ENCODE measurements around the gene ARHGEF39.

ARHGEF39 gene

DNA sequence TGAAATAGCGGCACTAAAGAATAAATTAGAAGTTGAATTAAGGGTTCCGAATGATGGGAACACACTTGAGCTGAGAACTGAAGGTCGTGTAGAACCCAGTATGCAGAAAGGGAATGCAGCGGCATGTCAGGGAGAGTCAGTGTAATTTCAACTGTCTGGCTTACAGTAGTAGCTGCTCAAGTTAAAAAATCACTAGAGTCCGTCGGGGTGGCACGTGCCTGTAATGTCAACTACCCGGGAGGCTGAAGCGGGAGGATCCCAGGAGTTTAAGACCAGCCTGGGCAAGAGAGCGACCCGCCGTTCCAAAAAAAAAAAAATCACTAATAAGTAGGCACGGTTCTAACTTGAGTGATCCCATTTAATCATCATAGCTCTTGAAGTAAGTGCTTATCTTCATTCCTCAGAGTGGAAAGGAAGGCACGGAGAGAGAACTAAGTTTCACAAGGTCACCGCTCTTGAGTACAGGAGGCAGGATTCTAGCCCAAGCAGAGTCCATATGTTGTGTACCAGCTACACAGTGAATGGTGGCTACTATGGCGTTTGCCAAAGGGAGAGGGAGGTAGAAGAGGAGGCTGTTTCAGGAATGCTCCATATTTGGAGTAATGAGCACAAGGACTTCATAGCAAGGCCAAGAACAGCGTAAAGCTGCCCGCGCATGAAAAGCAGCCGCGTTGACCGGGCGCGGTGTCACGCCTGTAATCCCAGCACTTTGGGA, 8.0 kb downstream of the ARHGEF39 start:
- H3K36me3 ChIP-seq = peaks cover 6 to 17% (median 12%) of the 10 kb centered on the region in 11 experiments; a peak in 16 of 22 replicates
- peak overlapping the region; percentile 92 to 98 (median 96) for H3K27ac ChIP-seq
- no peak for TF ChIP-seq Cebpa-rat (IDR thresholded peaks at IDR 0.05)
- H3K9ac ChIP-seq = peak overlapping the region; percentile 84 to 96 (median 91)
- peak overlapping the region; percentile 36 to 88 (median 77); a peak in 18 of 20 replicates for H3K4me3 ChIP-seq
- no peaks in the 10 kb centered on the region for H3K9me3 ChIP-seq (replicated peaks in 1 of 11)
- peaks cover 54 to 70% (median 64%) of the 10 kb centered on the region in 10 experiments for H3K4me1 ChIP-seq
- peak overlapping the region; percentile 74 to 98 (median 92) for H3K4me2 ChIP-seq
- peaks cover 0 to 8% (median 0%) of the 10 kb centered on the region in 11 experiments; a peak in 2 of 22 replicates for H4K20me1 ChIP-seq
- no peaks in the 10 kb centered on the region for H3K27me3 ChIP-seq

DNA sequence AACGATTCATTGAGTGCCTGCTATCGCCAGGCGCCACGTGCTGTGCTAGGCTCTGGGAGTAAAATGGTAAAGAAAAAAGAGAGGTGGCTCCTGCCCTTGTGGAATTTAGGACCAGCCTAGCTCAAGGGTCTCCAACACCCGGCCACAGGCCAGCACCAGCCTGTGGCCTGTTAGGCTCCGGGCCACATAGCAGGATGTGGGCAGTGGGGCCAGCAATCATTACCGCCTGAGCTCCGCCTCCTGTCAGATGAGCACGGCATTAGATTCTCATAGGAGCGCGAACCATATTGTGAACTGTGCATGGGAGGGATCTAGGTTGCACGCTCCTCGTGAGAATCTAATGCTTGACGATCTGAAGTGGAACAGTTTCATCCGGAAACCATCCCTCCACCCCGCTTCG, 8.6 kb downstream of the ARHGEF39 start:
- Histone ChIP-seq H3K27ac (no peak overlapping the region), H3K4me1 (peaks cover 54 to 70% (median 64%) of the 10 kb centered on the region in 10 experiments), H3K27me3 (no peaks in the 10 kb centered on the region), H3K36me3 (peaks cover 6 to 14% (median 12%) of the 10 kb centered on the region in 11 experiments; a peak in 16 of 22 replicates), H3K9me3 (replicated peaks in 1 of 11) (no peaks in the 10 kb centered on the region), H4K20me1 (peaks cover 0 to 8% (median 0%) of the 10 kb centered on the region in 11 experiments; a peak in 2 of 22 replicates), H3K9ac (no peak overlapping the region), H3K4me2 (peak overlapping the region; percentile 26 to 98 (median 92); a peak in 13 of 22 replicates), H3K4me3 (no peak overlapping the region)
- no peak for TF ChIP-seq Cebpa-rat (IDR thresholded peaks at IDR 0.05)

DNA sequence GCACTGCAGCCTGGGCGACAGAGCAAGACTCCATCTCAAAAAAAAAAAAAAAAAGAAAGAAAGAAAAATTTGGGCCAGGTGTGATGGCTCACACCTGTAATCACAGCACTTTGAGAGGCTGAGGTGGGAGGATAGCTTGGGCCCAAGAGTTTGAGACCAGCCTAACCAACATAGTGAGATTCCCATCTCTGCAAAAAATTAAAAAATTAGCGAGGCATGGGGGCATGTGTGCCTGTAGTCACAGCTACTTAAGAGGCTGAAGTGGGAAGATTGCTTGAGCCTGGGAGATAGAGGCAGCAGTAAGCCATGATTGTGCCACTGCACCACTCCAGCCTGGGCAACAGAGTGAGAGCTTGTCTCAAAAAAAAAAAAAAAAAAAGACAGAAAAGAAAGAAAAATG, 11.4 kb downstream of the ARHGEF39 start:
- H3K9me3 ChIP-seq (replicated peaks in 1 of 11) = no peaks in the 10 kb centered on the region
- no peaks in the 10 kb centered on the region for H3K36me3 ChIP-seq
- peak overlapping the region in 3 of 11 experiments; percentile 92 to 97 (median 95); a peak in 5 of 22 replicates for H3K4me2 ChIP-seq
- no peak overlapping the region for H3K4me3 ChIP-seq
- H3K27ac ChIP-seq = peak overlapping the region in 2 of 11 experiments; percentile 59 to 86; a peak in 3 of 22 replicates
- H3K4me1 ChIP-seq = peaks cover 55 to 72% (median 65%) of the 10 kb centered on the region in 10 experiments
- no peaks in the 10 kb centered on the region for H4K20me1 ChIP-seq
- no peak for TF ChIP-seq Cebpa-rat (IDR thresholded peaks at IDR 0.05)
- H3K27me3 ChIP-seq = no peaks in the 10 kb centered on the region
- H3K9ac ChIP-seq = no peak overlapping the region

GRCh38 chr9:35652829-35653209, 12.2 kb downstream of the ARHGEF39 start:
- Histone ChIP-seq H3K4me1 (peaks cover 62 to 80% (median 73%) of the 10 kb centered on the region in 10 experiments), H3K9me3 (replicated peaks in 1 of 11) (no peaks in the 10 kb centered on the region), H4K20me1 (no peaks in the 10 kb centered on the region), H3K27me3 (no peaks in the 10 kb centered on the region), H3K4me2 (peak overlapping the region in 6 of 11 experiments; percentile 92 to 99 (median 97); a peak in 13 of 22 replicates), H3K4me3 (no peak overlapping the region), H3K27ac (peak overlapping the region in 4 of 11 experiments; percentile 11 to 86 (median 62); a peak in 7 of 22 replicates), H3K9ac (peak overlapping the region in 1 of 11 experiments; percentile 44; a peak in 1 of 22 replicates), H3K36me3 (no peaks in the 10 kb centered on the region)
- TF ChIP-seq Cebpa-rat (IDR thresholded peaks at IDR 0.05) = no peak

GRCh38 chr9:35651956-35652828, 12.8 kb downstream of the ARHGEF39 start:
- Histone ChIP-seq H3K27ac (peak overlapping the region in 6 of 11 experiments; percentile 11 to 86 (median 32); a peak in 9 of 22 replicates), H3K9ac (peak overlapping the region in 2 of 11 experiments; percentile 6 to 44; a peak in 2 of 22 replicates), H4K20me1 (no peaks in the 10 kb centered on the region), H3K4me3 (no peak overlapping the region), H3K36me3 (no peaks in the 10 kb centered on the region), H3K27me3 (no peaks in the 10 kb centered on the region), H3K4me2 (peak overlapping the region; percentile 91 to 99 (median 97); a peak in 21 of 22 replicates), H3K4me1 (peaks cover 65 to 83% (median 74%) of the 10 kb centered on the region in 10 experiments), H3K9me3 (replicated peaks in 1 of 11) (no peaks in the 10 kb centered on the region)
- TF ChIP-seq Cebpa-rat (IDR thresholded peaks at IDR 0.05) = peak in 1 of 11 experiments; percentile 42; a peak in 1 of 22 replicates

GRCh38 chr9:35650341-35651158, 14.4 kb downstream of the ARHGEF39 start, which contains the start of gene SIT1:
Gene SIT1, minus strand, starts transcription at chr9:35650931. Its CDS starts 78 bp downstream, at chr9:35650853.
- Histone ChIP-seq H3K36me3 (no peaks in the 10 kb centered on the region), H3K9ac (peak within 1 kb of the TSS; percentile 53 to 77 (median 71); a peak in 21 of 22 replicates), H3K27me3 (no peaks in the 10 kb centered on the region), H3K4me1 (peaks cover 67 to 81% (median 73%) of the 10 kb centered on the region in 10 experiments), H3K4me3 (peak within 1 kb of the TSS; percentile 13 to 63 (median 50); a peak in 19 of 20 replicates), H3K27ac (peak within 1 kb of the TSS; percentile 47 to 92 (median 86)), H3K4me2 (peak within 1 kb of the TSS; percentile 91 to 99 (median 97)), H3K9me3 (replicated peaks in 1 of 11) (no peaks in the 10 kb centered on the region), H4K20me1 (no peaks in the 10 kb centered on the region)
- TF ChIP-seq Cebpa-rat (IDR thresholded peaks at IDR 0.05) = no peak

DNA sequence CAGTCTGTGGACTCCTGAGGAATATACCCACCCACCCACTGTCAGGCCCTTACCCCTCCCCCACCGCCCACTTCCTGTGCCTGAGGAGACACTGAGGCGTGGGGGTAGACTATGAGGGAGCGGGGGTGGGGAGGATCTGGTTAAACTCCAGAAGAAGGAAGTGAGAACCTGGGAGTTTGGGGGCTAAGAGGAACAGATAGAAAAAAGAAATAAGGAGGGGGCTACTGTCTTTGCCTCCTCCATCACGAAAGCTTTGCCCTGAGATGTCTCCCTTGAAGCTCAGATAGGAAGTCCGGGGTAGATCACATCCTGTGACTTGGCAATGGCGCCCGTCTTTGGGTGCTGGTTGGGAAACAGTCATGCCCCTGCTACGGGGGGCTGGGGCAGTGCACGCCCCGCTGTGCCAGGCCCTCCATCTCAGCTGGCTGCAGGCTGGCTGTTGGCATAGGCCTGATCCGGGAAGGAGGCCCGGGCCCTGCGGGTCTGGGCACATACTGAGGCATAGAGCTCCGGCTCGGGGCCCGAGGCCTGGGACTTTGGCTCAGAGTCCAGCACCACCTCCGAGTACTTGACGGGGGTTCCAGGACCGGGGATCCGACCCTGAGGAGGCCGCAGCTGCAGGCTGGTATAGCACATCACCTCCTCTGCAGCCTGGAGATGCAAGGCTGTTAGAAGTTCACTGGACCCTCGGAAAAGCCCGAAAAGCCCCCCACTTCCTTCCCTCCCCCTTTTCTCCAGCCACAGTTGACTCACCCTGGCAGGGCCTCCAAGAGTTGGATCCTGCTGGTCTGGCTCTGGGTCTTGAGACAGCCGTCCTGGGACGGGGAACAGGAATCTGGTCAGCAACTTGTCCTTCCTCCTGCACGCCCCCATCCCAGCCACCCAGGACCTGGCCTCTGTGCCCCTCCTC, 15.3 kb downstream of the ARHGEF39 start:
- no peak for TF ChIP-seq Cebpa-rat (IDR thresholded peaks at IDR 0.05)
- Histone ChIP-seq H3K4me2 (peak overlapping the region; percentile 91 to 99 (median 97)), H4K20me1 (no peaks in the 10 kb centered on the region), H3K9me3 (replicated peaks in 1 of 11) (no peaks in the 10 kb centered on the region), H3K36me3 (no peaks in the 10 kb centered on the region), H3K4me1 (peaks cover 75 to 87% (median 81%) of the 10 kb centered on the region in 10 experiments), H3K27ac (peak overlapping the region; percentile 47 to 92 (median 86)), H3K4me3 (peak overlapping the region; percentile 13 to 63 (median 50); a peak in 19 of 20 replicates), H3K9ac (peak overlapping the region; percentile 53 to 77 (median 71); a peak in 21 of 22 replicates), H3K27me3 (no peaks in the 10 kb centered on the region)
